ENCODE data around the gene TBX21.

The TBX21 gene

DNA sequence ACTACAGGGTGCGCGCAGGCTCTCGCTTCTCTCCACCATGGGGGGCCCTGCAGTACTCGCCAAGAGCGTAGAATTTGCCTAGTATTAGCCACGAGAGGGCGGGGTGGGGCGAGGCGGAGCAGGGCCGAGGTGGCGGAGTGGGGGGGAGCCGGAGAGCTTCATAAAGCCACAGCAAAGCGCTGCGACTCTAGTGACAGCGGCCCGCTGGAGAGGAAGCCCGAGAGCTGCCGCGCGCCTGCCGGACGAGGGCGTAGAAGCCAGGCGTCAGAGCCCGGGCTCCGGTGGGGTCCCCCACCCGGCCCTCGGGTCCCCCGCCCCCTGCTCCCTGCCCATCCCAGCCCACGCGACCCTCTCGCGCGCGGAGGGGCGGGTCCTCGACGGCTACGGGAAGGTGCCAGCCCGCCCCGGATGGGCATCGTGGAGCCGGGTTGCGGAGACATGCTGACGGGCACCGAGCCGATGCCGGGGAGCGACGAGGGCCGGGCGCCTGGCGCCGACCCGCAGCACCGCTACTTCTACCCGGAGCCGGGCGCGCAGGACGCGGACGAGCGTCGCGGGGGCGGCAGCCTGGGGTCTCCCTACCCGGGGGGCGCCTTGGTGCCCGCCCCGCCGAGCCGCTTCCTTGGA lies at the start of gene TBX21:
TSS of gene TBX21 (plus strand) at position 190 of the 627 bp plus-strand sequence. CDS start at position 409, 219 bp downstream.
- DNase-seq = peak; percentile 91 to 94

DNA sequence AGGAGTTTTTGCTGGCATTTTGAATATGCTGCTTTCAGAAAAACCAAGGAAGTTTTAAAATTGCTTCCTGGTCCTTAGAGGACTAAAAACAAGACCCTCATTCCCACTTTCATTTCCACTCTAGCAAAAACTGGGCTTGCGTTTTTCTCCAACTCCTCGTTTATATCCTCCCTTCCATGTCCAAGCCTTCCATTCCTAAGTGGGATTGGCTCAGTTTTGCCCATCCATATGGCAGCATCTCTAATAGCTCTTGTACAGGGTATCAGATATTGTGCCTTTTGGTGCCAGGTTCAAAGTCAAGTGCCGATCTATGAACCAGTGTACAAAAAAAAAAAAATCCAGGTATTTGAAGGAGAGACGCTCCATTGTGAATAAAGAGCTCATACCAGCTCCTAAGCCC lies 49.0 kb upstream of the TBX21 start:
- DNase-seq = no peak

DNA sequence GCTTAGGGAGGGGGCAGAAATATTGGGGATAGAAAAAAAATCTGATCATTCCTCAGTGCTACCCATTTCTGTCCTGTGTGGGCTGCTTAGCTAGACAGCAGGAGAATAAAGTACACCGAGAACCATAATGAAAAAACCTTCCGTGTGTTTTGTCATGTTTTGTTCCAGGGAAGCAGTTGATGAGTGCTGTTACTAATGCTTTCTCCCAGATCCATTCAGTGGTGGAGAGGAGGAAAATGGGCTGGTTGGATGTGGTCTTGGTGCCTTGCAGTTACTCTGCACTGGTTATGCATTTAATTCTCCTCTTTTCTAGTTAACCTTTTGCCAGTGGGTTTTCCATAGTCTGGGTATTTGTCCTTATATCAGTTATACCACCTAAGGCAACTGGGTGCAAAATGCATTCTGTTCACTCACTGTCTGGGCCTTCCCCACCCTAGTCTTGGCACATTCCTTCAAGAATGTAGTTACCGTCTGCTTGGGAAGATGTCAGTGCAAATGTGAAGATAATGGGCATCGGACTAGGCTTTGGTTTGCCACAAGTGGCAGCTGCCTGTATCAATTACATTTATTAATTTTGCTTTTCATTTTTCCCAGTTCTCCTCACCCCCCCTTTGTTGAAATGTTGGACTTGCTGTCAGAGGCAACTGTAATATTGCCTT lies 48.4 kb upstream of the TBX21 start:
- no peak for DNase-seq

- no peak for DNase-seq
These were observed 47.3 kb upstream of the TBX21 start for GRCh38 chr17:47685556-47686275.

DNA sequence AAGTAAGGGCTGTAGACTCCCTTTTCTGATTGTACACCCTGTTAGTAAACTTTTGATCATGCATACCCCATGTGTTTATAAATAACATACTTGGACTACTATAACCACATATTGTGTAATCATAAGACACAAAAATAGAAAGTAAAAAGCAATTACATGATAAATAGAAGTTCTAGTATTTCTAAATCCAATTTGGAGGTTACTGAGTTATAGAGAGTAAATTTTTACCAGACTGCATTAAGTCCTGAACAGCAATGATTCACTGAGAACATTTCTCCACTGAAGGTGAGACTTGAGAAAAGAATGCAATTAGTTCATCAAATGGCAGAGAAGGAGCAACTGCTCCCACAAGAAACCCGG lies 46.8 kb upstream of the TBX21 start:
- DNase-seq = no peak

- DNase-seq = no peak
These were observed 46.2 kb upstream of the TBX21 start for GRCh38 chr17:47686664-47687327.

DNA sequence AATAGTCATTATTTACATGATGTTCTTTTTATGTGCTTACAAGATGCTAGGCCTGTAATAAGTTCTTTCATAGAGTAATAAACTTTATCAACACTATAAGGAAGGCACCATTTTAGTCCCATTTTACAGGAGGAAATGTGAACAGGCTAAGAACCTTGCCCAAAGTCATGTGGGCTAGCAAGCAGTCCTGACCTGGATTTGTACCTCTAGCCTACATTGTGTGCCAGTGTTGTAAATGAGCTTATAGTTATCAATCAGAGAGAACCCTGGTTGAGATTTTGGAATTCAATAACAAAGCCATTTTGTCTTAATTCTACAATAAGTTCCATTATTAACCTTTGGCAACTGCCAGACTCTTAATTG lies 45.7 kb upstream of the TBX21 start:
- no peak for DNase-seq

DNA sequence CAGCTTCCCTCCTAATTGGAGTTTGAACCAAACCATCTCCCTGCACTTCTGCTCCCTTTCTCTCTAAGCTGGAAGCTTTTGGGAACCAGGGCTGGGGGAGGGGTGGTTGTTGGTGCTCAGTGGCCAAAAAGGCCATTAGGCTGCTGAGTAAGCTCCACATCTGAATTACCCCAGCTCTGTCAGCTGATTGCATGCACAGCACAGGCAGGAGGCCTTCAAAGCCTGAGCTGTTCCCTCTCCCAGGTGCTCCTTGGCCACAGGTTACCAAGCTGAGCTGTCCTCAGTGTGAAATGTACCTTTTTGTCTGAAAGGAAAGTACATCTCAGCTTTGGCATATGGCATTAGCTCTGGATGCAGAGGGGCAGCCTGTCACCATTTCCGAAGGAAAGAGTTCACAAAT lies 45.3 kb upstream of the TBX21 start:
- DNase-seq = no peak

GRCh38 chr17:47690121-47690520 lies 42.9 kb upstream of the TBX21 start:
- peak in 1 of 2 experiments; percentile 32 for DNase-seq

DNA sequence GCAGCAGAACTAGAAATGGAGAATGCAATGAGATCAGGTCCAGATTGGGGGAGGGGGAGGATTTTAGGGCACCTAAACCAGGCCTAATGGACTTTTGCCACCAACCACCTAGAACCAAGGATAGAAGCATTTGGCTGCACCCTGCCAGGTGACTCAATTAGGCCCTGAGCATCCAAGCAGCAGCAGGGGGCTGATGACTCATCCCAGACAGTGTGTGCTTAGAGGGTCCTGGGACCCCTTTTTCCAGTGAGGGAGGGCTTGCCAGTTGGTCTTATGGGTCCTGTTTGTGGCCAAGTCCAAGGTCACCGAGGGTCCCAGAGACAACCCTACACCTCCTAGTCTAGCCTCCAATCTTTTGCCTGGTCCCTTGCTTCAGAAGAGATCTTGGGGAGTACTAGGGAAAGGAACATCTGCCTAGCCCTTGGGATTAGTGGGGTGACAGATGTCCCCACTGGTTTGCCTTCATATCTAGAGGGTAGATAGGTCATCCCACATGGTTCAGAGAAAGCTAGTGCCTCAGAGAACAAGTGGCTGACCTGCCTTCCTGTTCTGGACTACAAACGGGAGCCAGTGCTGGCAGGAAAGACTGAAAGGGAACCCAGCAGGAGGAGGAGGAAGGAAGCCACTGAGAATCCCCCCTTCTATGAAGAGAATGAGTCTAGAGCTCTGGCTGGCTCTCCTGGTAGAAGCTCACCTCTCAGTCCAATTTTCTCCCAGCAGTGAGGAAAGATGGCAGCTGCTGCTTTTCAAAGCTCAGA lies 40.7 kb upstream of the TBX21 start:
- DNase-seq = no peak

DNA sequence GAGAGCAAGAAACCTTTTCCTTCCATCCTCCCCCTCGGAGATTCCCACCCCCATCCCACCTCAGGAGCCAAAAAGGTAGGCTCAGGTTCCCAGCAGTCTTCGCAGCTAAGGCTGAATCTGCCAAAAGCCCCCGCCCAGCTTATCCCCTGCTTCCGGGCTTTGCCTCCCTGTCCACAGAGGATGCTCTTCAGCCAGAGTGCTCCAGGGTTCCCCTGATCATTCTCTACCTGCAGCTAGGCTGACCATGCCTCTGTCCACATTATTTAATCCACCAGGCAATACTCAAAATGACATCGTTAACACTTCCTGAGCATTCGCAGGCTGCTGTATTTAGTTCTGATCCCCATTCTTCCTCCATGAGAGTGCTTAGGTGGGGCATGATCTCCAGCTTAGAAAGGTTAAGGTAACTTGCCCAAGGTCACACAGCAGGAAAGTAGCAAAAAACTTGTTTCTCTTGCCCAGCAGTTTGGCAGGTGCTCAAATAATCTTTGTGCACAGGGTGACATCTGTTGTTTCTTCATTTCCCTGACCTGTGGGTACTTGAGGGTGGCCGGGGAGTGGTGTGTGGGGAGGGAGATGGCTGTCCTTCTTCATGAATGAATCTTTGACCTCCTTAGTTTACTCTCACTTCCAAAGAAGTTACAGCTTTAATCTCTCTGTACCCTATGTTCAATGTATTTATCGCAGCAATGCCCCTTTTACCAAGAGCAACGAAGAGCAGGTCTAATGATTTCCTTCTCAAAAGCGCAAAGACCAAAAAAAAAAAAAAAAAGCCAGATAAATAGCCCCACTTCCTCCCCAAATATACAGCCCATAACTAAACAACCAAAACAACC lies 39.9 kb upstream of the TBX21 start:
- DNase-seq = no peak

- DNase-seq = peak; percentile 56 to 60
These were observed 39.1 kb upstream of the TBX21 start, which contains the start of gene TBKBP1 for GRCh38 chr17:47693731-47694580. Gene TBKBP1, plus strand, starts transcription at chr17:47694161. Its CDS starts 1,952 bp downstream, at chr17:47696113.

DNA sequence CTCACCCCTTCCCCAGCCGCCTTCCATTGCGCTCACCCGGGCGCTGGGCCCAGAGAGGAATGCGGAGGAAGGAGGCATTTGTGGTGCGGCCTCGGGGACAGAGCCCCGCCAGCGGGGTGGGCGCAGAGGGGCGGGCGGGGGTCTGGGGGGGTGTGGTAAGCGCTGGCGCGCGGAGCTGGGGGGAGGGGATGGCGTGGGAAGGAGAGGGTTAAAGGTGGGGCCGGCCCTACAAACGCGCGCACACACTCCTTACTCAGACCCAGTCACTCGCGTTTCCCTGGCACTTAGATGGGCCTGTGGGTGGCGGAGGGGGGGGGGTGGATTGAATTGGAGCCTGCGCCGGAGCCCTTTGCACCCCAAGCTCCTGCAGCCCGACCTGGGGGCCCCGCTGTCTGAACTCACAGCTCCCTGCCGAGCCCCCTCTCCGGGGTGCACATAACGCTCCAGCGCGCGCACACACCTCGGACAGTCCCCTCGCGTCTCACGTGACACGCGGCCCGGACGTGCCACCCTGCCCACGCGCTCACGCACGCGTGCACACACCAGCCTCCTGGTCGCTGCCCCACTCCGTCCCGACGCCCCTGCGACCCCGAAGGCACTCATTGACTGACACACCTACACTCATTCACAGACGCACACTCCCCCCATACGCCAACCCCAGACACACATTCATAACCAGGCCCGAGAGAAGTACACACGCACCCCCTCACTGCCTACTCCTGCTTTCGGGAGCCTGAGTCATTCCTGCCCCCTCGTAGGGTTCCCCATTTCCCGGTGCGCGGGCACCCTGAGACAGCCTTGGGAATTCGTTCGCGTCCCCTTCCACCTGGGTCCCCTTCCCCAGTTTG lies 38.2 kb upstream of the TBX21 start:
- DNase-seq = peak; percentile 68 to 73

- DNase-seq = no peak
These were observed 37.3 kb upstream of the TBX21 start for GRCh38 chr17:47695429-47696376.

- DNase-seq = no peak
These were observed 36.1 kb upstream of the TBX21 start for GRCh38 chr17:47696717-47697642.

- DNase-seq = no peak
These were observed 34.9 kb upstream of the TBX21 start for GRCh38 chr17:47697906-47698711.
